Measurements from ENCODE around the gene BBOX1.

Gene BBOX1

DNA sequence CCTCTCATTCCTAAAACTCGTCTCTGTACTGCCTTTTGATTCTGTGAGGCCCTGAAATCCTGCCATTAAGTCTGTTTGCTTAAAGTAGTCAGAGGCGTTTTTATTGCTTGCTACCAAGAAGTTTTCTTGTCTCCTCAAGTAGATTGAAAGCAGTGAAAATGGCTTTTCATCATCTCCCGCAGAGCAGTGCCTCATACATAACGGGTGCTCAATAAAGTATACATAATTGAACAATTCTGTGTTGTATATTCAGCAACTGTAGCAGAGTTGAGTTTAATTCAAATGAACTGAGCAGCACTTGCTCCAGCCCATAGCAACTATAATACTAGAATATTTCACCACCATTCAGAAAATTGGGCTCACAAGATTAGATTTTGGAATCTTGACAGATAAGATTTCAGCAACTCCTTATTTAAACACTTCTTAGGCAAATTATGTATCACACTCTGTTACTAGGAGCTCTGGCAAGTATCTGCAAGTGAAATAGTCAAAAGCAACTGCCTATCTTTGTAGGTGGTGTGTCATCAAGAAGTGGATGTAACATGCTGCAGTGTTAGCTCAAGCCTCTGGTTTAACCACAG is 26.7 kb upstream of the BBOX1 start:
- no peak overlapping the region for H3K4me3 ChIP-seq (ENCODE audit: low read depth, low read length)
- TF ChIP-seq, protein P1, sequence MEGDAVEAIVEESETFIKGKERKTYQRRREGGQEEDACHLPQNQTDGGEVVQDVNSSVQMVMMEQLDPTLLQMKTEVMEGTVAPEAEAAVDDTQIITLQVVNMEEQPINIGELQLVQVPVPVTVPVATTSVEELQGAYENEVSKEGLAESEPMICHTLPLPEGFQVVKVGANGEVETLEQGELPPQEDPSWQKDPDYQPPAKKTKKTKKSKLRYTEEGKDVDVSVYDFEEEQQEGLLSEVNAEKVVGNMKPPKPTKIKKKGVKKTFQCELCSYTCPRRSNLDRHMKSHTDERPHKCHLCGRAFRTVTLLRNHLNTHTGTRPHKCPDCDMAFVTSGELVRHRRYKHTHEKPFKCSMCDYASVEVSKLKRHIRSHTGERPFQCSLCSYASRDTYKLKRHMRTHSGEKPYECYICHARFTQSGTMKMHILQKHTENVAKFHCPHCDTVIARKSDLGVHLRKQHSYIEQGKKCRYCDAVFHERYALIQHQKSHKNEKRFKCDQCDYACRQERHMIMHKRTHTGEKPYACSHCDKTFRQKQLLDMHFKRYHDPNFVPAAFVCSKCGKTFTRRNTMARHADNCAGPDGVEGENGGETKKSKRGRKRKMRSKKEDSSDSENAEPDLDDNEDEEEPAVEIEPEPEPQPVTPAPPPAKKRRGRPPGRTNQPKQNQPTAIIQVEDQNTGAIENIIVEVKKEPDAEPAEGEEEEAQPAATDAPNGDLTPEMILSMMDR (IDR thresholded peaks at IDR 0.05; ENCODE audit: borderline replicate concordance, insufficient read depth, low read depth, low read length), result no peak

DNA sequence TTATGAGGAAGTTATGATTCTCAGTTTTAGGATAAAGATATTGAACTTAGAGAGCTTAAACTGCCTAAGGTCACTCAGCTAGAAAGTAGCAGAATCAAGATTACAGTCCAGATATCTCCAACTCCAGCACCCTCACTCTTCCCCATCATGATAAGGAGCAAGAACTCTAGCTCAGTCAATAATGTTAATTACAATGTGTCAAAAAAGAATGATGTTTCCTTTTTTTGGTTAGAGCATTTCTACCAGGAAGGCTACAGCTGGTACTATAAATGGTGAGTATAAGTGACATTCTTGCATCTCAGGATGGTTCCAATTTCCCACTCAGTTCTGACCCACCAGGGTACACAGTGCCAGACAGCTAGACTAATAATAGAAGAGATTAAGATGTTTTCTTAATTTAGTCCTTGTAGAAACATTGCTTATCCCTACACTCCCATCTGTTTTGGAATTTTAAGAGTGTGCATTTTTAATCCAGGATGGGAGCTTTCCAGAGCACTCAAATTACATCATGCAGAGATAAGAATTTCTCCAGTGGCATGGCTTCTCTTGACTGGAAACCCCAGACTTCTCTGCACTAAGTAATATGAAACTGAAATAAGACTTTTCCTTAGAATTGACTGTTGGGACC is 21.6 kb upstream of the BBOX1 start:
- TF ChIP-seq, protein P1 (IDR thresholded peaks at IDR 0.05; ENCODE audit: borderline replicate concordance, insufficient read depth, low read depth, low read length), result no peak
- H3K4me3 ChIP-seq (ENCODE audit: low read depth, low read length), result no peak overlapping the region

DNA sequence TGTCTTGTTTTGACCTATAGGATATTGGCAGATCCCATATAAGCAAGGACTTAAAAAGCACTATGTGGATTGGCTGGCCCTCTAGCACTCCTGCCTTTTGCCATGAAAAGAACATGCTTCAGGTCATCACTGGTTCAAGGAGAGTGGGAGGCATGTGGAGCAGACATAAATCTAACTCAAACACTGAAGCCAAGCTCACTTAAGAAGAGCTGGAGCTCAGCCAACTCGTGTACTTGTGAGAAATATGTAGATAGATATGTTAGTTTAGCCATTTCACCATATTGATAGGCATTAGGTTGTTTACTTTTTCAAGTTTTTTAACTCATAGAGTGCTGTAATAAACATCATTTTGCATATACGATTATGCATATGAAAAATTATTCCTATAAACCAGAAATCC is 19.9 kb upstream of the BBOX1 start:
- no peak overlapping the region for H3K4me3 ChIP-seq (ENCODE audit: low read depth, low read length)
- TF ChIP-seq, protein P1 (IDR thresholded peaks at IDR 0.05; ENCODE audit: borderline replicate concordance, insufficient read depth, low read depth, low read length), result no peak

DNA sequence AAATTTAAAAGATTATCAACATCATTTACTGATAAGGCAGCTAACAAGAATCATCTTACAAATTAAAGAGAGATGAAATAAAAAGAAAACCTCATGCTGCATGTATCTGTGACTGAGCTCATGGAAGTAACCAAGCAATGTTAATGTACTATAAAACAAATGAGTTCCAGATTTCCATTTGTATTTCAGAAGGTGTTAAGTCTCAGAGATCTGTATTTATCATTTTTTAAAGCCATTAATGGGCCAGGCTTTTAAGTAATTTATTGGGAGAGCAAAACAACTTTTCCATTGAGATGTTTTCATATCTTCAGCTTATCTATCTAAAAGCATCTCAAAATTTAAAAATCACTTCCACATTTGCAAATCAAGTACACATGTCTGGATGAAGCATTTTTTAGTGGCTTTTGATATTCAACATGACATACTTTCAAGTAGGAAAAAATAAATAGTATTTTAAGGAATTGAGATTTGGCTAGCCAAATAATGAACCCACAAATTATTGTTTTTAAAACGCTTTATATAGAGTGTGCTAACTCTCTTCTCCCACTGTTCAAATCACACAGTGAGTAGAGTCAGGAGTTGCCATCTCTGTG is 17.9 kb upstream of the BBOX1 start:
- H3K4me3 ChIP-seq (ENCODE audit: low read depth, low read length), result no peak overlapping the region
- TF ChIP-seq, protein P1 (IDR thresholded peaks at IDR 0.05; ENCODE audit: borderline replicate concordance, insufficient read depth, low read depth, low read length), result no peak

DNA sequence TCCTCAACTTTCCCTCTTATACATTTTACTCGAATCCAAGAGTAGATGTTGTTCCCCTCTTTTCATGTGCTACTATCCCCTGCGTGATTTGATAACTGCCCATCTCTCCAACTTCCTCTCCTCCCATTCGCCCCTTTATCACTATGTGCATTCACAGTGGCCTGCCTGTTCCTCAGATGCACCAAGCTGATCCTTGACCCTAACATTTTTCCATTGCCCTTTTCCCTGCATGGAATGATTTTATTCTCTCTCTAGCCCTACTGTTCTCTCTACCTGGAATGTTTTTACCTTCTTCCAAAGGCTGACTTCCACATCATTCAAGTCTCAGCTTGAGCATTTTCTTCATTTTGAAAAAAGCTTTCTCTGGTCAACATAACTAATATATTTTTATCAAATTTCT is 15.8 kb upstream of the BBOX1 start:
- no peak overlapping the region for H3K4me3 ChIP-seq (ENCODE audit: low read depth, low read length)
- TF ChIP-seq, protein P1 (IDR thresholded peaks at IDR 0.05; ENCODE audit: borderline replicate concordance, insufficient read depth, low read depth, low read length), result no peak

DNA sequence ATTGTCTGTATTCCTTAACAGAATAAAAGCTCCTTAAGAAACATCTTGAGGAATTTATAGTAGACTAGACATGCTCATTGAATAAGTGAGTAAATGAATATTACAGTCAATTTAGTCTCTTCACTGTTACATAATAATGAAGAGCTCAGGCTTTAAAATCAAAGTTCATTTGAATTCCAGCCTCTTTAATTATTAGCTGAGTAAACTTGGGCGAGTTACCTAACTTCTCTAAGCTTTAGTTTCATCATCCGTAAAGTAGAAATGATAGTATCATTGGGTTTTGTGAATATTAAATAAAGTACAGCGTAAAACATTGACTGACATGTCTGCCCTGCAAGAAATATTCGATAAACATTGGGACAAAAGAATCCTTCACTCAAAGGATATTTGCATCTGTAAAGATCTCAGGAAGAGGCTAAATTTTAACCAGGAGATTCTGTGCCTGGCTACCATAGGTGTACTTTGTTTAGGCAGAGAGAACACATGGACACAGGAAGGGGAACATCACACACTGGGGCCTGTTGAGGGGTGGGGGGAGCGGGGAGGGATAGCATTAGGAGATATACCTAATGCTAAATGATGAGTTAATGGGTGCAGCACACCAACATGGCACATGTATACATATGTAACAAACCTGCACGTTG is 15.2 kb upstream of the BBOX1 start:
- TF ChIP-seq, protein P1 (IDR thresholded peaks at IDR 0.05; ENCODE audit: borderline replicate concordance, insufficient read depth, low read depth, low read length), result no peak
- no peak overlapping the region for H3K4me3 ChIP-seq (ENCODE audit: low read depth, low read length)

Data from GM12875 (cell line).